Measurements from ENCODE around the gene FBLN5. TPM values are rescaled to one million over a fixed set of nuclear protein-coding genes. Genes with fewer than 3 reads are reported as not detected.

The FBLN5 gene
- polyA plus RNA-seq, 3 donors: 0.16 TPM; not detected in 2

GRCh38 chr14:91866511-91867295 lies 80.8 kb downstream of the FBLN5 start:
- TF ChIP-seq, protein P1, sequence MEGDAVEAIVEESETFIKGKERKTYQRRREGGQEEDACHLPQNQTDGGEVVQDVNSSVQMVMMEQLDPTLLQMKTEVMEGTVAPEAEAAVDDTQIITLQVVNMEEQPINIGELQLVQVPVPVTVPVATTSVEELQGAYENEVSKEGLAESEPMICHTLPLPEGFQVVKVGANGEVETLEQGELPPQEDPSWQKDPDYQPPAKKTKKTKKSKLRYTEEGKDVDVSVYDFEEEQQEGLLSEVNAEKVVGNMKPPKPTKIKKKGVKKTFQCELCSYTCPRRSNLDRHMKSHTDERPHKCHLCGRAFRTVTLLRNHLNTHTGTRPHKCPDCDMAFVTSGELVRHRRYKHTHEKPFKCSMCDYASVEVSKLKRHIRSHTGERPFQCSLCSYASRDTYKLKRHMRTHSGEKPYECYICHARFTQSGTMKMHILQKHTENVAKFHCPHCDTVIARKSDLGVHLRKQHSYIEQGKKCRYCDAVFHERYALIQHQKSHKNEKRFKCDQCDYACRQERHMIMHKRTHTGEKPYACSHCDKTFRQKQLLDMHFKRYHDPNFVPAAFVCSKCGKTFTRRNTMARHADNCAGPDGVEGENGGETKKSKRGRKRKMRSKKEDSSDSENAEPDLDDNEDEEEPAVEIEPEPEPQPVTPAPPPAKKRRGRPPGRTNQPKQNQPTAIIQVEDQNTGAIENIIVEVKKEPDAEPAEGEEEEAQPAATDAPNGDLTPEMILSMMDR (IDR thresholded peaks at IDR 0.05): no peak
- Histone ChIP-seq H3K4me1 (ENCODE audit: control insufficient read depth in 1 of 2, insufficient read depth in 2 of 2, low read length in 2 of 2) (peaks cover 5% of the 10 kb centered on the region in 2 donors), H3K9ac (ENCODE audit: insufficient read depth, low read length, poor library complexity, severe bottlenecking) (no peak overlapping the region), H4K20me1 (ENCODE audit: insufficient read depth, low read length) (no peaks in the 10 kb centered on the region), H3K79me2 (ENCODE audit: insufficient read depth, low read length) (no peaks in the 10 kb centered on the region), H2AFZ (ENCODE audit: insufficient read depth, low read depth, low read length, poor library complexity, severe bottlenecking) (peak overlapping the region; percentile 23), H3K4me3 (replicated peaks in 1 of 3; ENCODE audit: low read depth in 2 of 3, low read length in 3 of 3) (no peak overlapping the region), H3K9me3 (replicated peaks in 1 of 2; ENCODE audit: control insufficient read depth in 1 of 2, insufficient read depth in 1 of 2, low read length in 2 of 2) (no peaks in the 10 kb centered on the region), H3K27me3 (ENCODE audit: control insufficient read depth in 2 of 2, insufficient read depth in 2 of 2, low read length in 2 of 2) (no peaks in the 10 kb centered on the region), H3K27ac (ENCODE audit: low read depth in 1 of 2, low read length in 2 of 2) (no peak overlapping the region), H3K36me3 (replicated peaks in 1 of 2; ENCODE audit: control insufficient read depth in 1 of 2, insufficient read depth in 2 of 2, low read length in 2 of 2) (no peaks in the 10 kb centered on the region), H3K4me2 (replicated peaks; ENCODE audit: extremely low read depth, low read length, poor library complexity, severe bottlenecking) (no peak overlapping the region)
- Mint-ChIP-seq H3K4me3 (no peak overlapping the region), H3K36me3 (peaks cover 0 to 3% of the 10 kb centered on the region in 2 donors), H3K4me1 (peaks cover 16% of the 10 kb centered on the region), H3K9me3 (peaks cover 0 to 5% (median 0%) of the 10 kb centered on the region in 7 donors), H3K27me3 (ENCODE audit: low read depth in 3 of 3) (peaks cover 0 to 6% (median 0%) of the 10 kb centered on the region in 3 donors), H3K27ac (peak overlapping the region in 1 of 7 donors; percentile 27)
- no peak for DNase-seq
- whole genome bisulfite sequencing (ENCODE audit: insufficient coverage): 13% methylated on average over 1 of the region's 6 CpGs
- intact Hi-C loops (cut with micrococcal nuclease): no loop called here

DNA sequence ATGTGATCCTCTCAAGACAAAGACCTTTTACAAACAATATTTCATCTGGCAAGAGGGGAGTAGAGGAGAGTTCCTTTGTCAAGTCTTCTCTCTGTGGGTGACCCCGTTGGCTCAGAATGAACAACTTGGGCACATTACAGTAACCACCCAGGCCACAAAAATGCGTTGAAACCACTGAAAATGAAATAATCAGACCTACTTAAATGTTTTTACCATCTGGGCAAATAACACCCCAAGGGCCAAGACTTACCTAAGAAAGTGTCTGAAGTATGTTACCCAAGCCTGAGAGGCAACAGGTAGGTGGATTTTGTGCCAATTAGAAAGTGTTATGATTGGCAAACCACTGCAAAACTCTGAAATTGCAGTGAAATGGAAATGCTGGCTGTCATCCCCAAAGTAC lies 81.4 kb downstream of the FBLN5 start:
- TF ChIP-seq, protein P1 (IDR thresholded peaks at IDR 0.05): no peak
- DNase-seq: no peak

More for the DNA sequence above, 81.4 kb downstream of the FBLN5 start:
- no CpG with 5 or more reads among the region's 2 CpGs for WGBS (ENCODE audit: insufficient coverage)
- Histone ChIP-seq H3K4me3 (replicated peaks in 1 of 3; ENCODE audit: low read depth in 2 of 3, low read length in 3 of 3) (no peak overlapping the region), H4K20me1 (ENCODE audit: insufficient read depth, low read length) (no peaks in the 10 kb centered on the region), H3K27ac (ENCODE audit: low read depth in 1 of 2, low read length in 2 of 2) (no peak overlapping the region), H3K79me2 (ENCODE audit: insufficient read depth, low read length) (no peaks in the 10 kb centered on the region), H3K36me3 (replicated peaks in 1 of 2; ENCODE audit: control insufficient read depth in 1 of 2, insufficient read depth in 2 of 2, low read length in 2 of 2) (no peaks in the 10 kb centered on the region), H3K4me2 (replicated peaks; ENCODE audit: extremely low read depth, low read length, poor library complexity, severe bottlenecking) (no peak overlapping the region), H3K27me3 (ENCODE audit: control insufficient read depth in 2 of 2, insufficient read depth in 2 of 2, low read length in 2 of 2) (no peaks in the 10 kb centered on the region), H3K4me1 (ENCODE audit: control insufficient read depth in 1 of 2, insufficient read depth in 2 of 2, low read length in 2 of 2) (no peaks in the 10 kb centered on the region), H2AFZ (ENCODE audit: insufficient read depth, low read depth, low read length, poor library complexity, severe bottlenecking) (no peak overlapping the region), H3K9ac (ENCODE audit: insufficient read depth, low read length, poor library complexity, severe bottlenecking) (no peak overlapping the region), H3K9me3 (replicated peaks in 1 of 2; ENCODE audit: control insufficient read depth in 1 of 2, insufficient read depth in 1 of 2, low read length in 2 of 2) (no peaks in the 10 kb centered on the region)
- Mint-ChIP-seq H3K4me1 (peaks cover 17% of the 10 kb centered on the region), H3K36me3 (peaks cover 0 to 3% of the 10 kb centered on the region in 2 donors), H3K27ac (peak overlapping the region in 1 of 7 donors; percentile 32), H3K9me3 (peaks cover 0 to 5% (median 0%) of the 10 kb centered on the region in 7 donors), H3K4me3 (no peak overlapping the region), H3K27me3 (ENCODE audit: low read depth in 3 of 3) (peaks cover 0 to 6% (median 0%) of the 10 kb centered on the region in 3 donors)
- intact Hi-C loops (cut with micrococcal nuclease): no loop called here

Measured in CD14-positive monocyte (primary cell).